ENCODE data around the gene ATL1. TPM values are rescaled to one million over a fixed set of nuclear protein-coding genes. Genes with fewer than 3 reads are reported as not detected.

The ATL1 gene
- total and polyA plus RNA-seq, 2 of the 4 experiments (the other 2 are of a cell fraction), result 6.0 to 12.2 TPM

DNA sequence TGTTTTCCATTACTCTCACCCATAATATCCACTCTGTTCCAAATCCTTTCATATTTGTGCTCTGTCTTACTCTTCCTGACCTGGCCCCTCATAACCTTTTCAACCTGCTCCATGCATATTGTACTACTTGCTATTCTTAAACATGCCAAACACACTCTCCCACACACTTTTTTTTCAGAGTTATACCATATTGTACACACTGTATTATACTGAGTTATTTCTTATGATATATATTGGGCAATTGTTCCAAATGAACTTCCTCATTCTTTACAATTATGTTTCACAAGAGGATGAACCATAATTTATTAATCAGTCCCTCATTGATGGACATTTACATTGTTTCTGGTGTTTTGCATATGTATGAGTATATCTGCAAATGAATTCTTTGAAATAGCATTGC is 18.5 kb downstream of the ATL1 start:
- Histone ChIP-seq H3K9me3 (ENCODE audit: control insufficient read depth, insufficient read depth, low read length) (no peaks in the 10 kb centered on the region), H2BK120ac (ENCODE audit: low read depth, low read length) (no peak overlapping the region), H3K9me1 (ENCODE audit: insufficient read depth, low read length) (no peaks in the 10 kb centered on the region), H3K4me3 (ENCODE audit: insufficient read depth, low read depth, low read length) (no peak overlapping the region), H3K4me2 (ENCODE audit: low read depth, low read length) (no peak overlapping the region), H2AFZ (replicated peaks; ENCODE audit: low read length, poor library complexity) (no peak overlapping the region), H2BK15ac (ENCODE audit: low read depth, low read length) (no peak overlapping the region), H2BK5ac (ENCODE audit: low read depth, low read length, poor library complexity, severe bottlenecking) (no peak overlapping the region), H3K4me1 (ENCODE audit: control insufficient read depth, insufficient read depth, low read length) (peaks cover 2% of the 10 kb centered on the region; the same call in 1 of the 2 replicates), H4K20me1 (ENCODE audit: insufficient read depth, low read length) (no peaks in the 10 kb centered on the region), H4K8ac (ENCODE audit: low read depth in 2 of 2, low read length in 2 of 2) (no peak overlapping the region), H3K4ac (ENCODE audit: low read depth, low read length) (no peak overlapping the region), H3K14ac (replicated peaks; ENCODE audit: low read depth, low read length) (no peak overlapping the region), H3K79me1 (ENCODE audit: low read depth in 1 of 2, low read length in 2 of 2) (peaks cover 4 to 5% of the 10 kb centered on the region in 2 experiments; a peak in 1 of 4 replicates), H3K18ac (ENCODE audit: low read depth, low read length) (no peak overlapping the region), H2AK5ac (ENCODE audit: low read depth, low read length) (no peak overlapping the region), H2AK9ac (replicated peaks; ENCODE audit: low read depth, low read length, poor library complexity) (no peak overlapping the region), H3K9ac (ENCODE audit: low read depth, low read length) (no peak overlapping the region), H2BK20ac (ENCODE audit: low read depth, low read length) (no peak overlapping the region), H3K23ac (ENCODE audit: low read depth, low read length) (no peak overlapping the region), H3K36me3 (ENCODE audit: control insufficient read depth, insufficient read depth, low read length) (no peaks in the 10 kb centered on the region), H3K27me3 (ENCODE audit: control insufficient read depth, insufficient read depth, low read length) (no peaks in the 10 kb centered on the region), H4K91ac (ENCODE audit: insufficient read depth, low read depth, low read length) (no peak overlapping the region), H3K56ac (ENCODE audit: extremely low read depth, insufficient read depth, low read length) (no peak overlapping the region), H4K5ac (ENCODE audit: low read depth, low read length) (no peak overlapping the region), H3K27ac (ENCODE audit: insufficient read depth, low read length) (no peak overlapping the region)
- ChIA-PET CTCF (interaction anchor here (1.2 kb wide), 1 partner anchor 162 kb away, joined by 3 read pairs; no protein-coding TSS in a partner anchor), POLR2A (ENCODE audit: unreplicated experiment) (no interaction called here)
- in situ Hi-C loops (cut with MboI; ENCODE audit: low sequenced_read_pairs), result loop anchor here (25.0 kb wide), 1 partner anchor 634 kb away; no protein-coding TSS in a partner anchor
- no TSS peak for BruUV-seq (replicated peaks)
- dilution Hi-C loops (cut with HindIII; ENCODE audit: low sequenced_read_pairs, unreplicated experiment), result no loop called here
- TF ChIP-seq FOS (IDR thresholded peaks at IDR 0.05; ENCODE audit: low read depth, low read length), result no peak
- TF ChIP-seq, protein P1, sequence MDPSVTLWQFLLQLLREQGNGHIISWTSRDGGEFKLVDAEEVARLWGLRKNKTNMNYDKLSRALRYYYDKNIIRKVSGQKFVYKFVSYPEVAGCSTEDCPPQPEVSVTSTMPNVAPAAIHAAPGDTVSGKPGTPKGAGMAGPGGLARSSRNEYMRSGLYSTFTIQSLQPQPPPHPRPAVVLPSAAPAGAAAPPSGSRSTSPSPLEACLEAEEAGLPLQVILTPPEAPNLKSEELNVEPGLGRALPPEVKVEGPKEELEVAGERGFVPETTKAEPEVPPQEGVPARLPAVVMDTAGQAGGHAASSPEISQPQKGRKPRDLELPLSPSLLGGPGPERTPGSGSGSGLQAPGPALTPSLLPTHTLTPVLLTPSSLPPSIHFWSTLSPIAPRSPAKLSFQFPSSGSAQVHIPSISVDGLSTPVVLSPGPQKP (IDR thresholded peaks at IDR 0.05; ENCODE audit: borderline replicate concordance, low read depth, low read length), result no peak
- TF ChIP-seq MAFK (IDR thresholded peaks at IDR 0.05; ENCODE audit: low read depth, low read length), result no peak
- TF ChIP-seq MAZ (IDR thresholded peaks at IDR 0.05; ENCODE audit: borderline replicate concordance, low read depth, low read length), result no peak
- TF ChIP-seq CHD1 (IDR thresholded peaks at IDR 0.05; ENCODE audit: low read depth, low read length), result no peak
- TF ChIP-seq, protein P2, sequence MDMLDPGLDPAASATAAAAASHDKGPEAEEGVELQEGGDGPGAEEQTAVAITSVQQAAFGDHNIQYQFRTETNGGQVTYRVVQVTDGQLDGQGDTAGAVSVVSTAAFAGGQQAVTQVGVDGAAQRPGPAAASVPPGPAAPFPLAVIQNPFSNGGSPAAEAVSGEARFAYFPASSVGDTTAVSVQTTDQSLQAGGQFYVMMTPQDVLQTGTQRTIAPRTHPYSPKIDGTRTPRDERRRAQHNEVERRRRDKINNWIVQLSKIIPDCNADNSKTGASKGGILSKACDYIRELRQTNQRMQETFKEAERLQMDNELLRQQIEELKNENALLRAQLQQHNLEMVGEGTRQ (IDR thresholded peaks at IDR 0.05; ENCODE audit: low read depth, low read length), result no peak
- no peak for TF ChIP-seq POLR2A (IDR thresholded peaks at IDR 0.05; ENCODE audit: low read depth, low read length)
- TF ChIP-seq RFX5 (IDR thresholded peaks at IDR 0.05; ENCODE audit: low read depth, low read length), result no peak
- no peak for TF ChIP-seq NFE2L2 (IDR thresholded peaks at IDR 0.05; ENCODE audit: low read depth, low read length)
- no peak for TF ChIP-seq BHLHE40 (IDR thresholded peaks at IDR 0.05; ENCODE audit: low read depth, low read length)
- TF ChIP-seq CEBPB (IDR thresholded peaks at IDR 0.05; ENCODE audit: low read depth, low read length), result no peak
- TF ChIP-seq RCOR1 (IDR thresholded peaks at IDR 0.05; ENCODE audit: insufficient replicate concordance, low read length), result no peak
- intact Hi-C loops (cut with micrococcal nuclease), result loop anchor here (10.0 kb wide), 1 partner anchor 466 kb away; no protein-coding TSS in a partner anchor
- no peak for ATAC-seq (ENCODE audit: low read depth)
- no peak for DNase-seq

Measured in IMR-90 (cell line).